GM12878 (cell line): ENCODE data around the gene GALNS. TPM values are rescaled to one million over a fixed set of nuclear protein-coding genes. Genes with fewer than 3 reads are reported as not detected.

Experiments used
- ATAC-seq: fragments of 200-7000 bp; cut with Tn5 transposase; 3 replicates; pipeline ENCODE4 v1.9.1; 2020; ENCODE audit warnings: mild to moderate bottlenecking, moderate library complexity
- BruUV-seq: library from RNA; stranded (reverse); fragments of 400-500 nt; replicated peaks from 2 replicates; lab custom pipeline; 2021; lab: Mats Ljungman, UMichigan
- CTCF ChIA-PET: fragments of 300-600 bp; sonication (Branson Sonifier 250); formaldehyde crosslinking; extraction: SDS; loops from one replicate; lab custom pipeline; 2021; ENCODE audit warnings: inconsistent platforms; lab: Yijun Ruan, JAX
- POLR2A ChIA-PET: fragments of 350-600 bp; formaldehyde crosslinking; extraction: SDS; loops from one replicate; lab custom pipeline; 2021; ENCODE audit warnings: inconsistent platforms; lab: Charles Lee
- RAD21 ChIA-PET: fragments of 300-600 bp; sonication (Branson Sonifier 250); formaldehyde crosslinking; loops from one replicate; lab custom pipeline; 2023; ENCODE audit warnings: antibody characterized with exemption; ENCODE audit not compliant: unreplicated experiment; lab: Charles Lee
- SMC1A ChIA-PET: fragments of 300-600 bp; sonication (Branson Sonifier 250); formaldehyde crosslinking; loops from one replicate; lab custom pipeline; 2023; ENCODE audit not compliant: unreplicated experiment, uncharacterized antibody; lab: Charles Lee
- DNase-seq: peaks from one replicate; pipeline ENCODE4 v3.0.0-alpha.2; 2011; ENCODE audit warnings: low read depth, low spot score
- FAIRE-seq: peaks from 3 replicates; lab custom pipeline; 2011; peaks lifted over from hg19 to GRCh38; lab: Jason Lieb, UNC
- H2AFZ ChIP-seq: 2 replicates; pipeline ENCODE4 v1.6.0; 2011; ENCODE audit warnings: low read depth, low read length, control low read depth; ENCODE audit not compliant: control insufficient read depth
- H3K27ac ChIP-seq: 2 replicates; pipeline ENCODE4 v1.5.1; 2011; ENCODE audit warnings: control low read depth; ENCODE audit not compliant: control insufficient read depth, insufficient read depth
- H3K27me3 ChIP-seq, 2 experiments: replicated peaks in 1 of 2; 2 replicates each; pipeline versions ENCODE4 v1.6.0 to v1.6.1; 2011; ENCODE audit warnings: low read length in 1 of 2; ENCODE audit not compliant: control insufficient read depth in 2 of 2, insufficient read depth in 2 of 2
- H3K36me3 ChIP-seq, 2 experiments: 2 replicates each; pipeline ENCODE4 v1.5.1; 2011; ENCODE audit warnings: low read length in 1 of 2; ENCODE audit not compliant: control insufficient read depth in 2 of 2, insufficient read depth in 2 of 2
- H3K4me1 ChIP-seq: 2 replicates; pipeline ENCODE4 v1.6.1; 2011; ENCODE audit warnings: mild to moderate bottlenecking, low read length, moderate library complexity, mixed read lengths; ENCODE audit not compliant: control insufficient read depth, insufficient read depth
- H3K4me2 ChIP-seq: 2 replicates; pipeline ENCODE4 v1.6.0; 2011; ENCODE audit warnings: control low read depth; ENCODE audit not compliant: control insufficient read depth, insufficient read depth
- H3K4me3 ChIP-seq: fragments of 200-600 bp; sonication (generic); 2 replicates; pipeline ENCODE4 v1.5.1; 2016
- H3K79me2 ChIP-seq: 2 replicates; pipeline ENCODE4 v1.6.0; 2011; ENCODE audit warnings: low read length; ENCODE audit not compliant: control insufficient read depth, insufficient read depth
- H3K9ac ChIP-seq: 2 replicates; pipeline ENCODE4 v1.8.0; 2011; ENCODE audit warnings: low read length, control low read depth, mixed read lengths; ENCODE audit not compliant: control insufficient read depth, insufficient read depth
- H3K9me3 ChIP-seq: replicated peaks from 3 replicates; pipeline ENCODE4 v1.5.1; 2011; ENCODE audit warnings: mild to moderate bottlenecking, low read length; ENCODE audit not compliant: control insufficient read depth, insufficient read depth
- H4K20me1 ChIP-seq: 2 replicates; pipeline ENCODE4 v1.6.0; 2011; ENCODE audit not compliant: control insufficient read depth, insufficient read depth
- ATF3 ChIP-seq: IDR thresholded peaks from 2 replicates; pipeline ENCODE4 v1.6.1; 2011; ENCODE audit warnings: low read depth, mild to moderate bottlenecking, low read length, moderate library complexity, borderline replicate concordance; ENCODE audit errors: extremely low read depth
- ATF7 ChIP-seq: fragments of 450-650 bp; IDR thresholded peaks from 2 replicates; pipeline ENCODE4 v1.6.1; 2016; ENCODE audit warnings: low read depth, mild to moderate bottlenecking
- HDAC2 ChIP-seq: fragments of 200-600 bp; sonication (generic); IDR thresholded peaks from 2 replicates; pipeline ENCODE4 v1.6.1; 2017
- MEF2B ChIP-seq: fragments of 450-650 bp; IDR thresholded peaks from 2 replicates; pipeline ENCODE4 v1.6.1; 2018; ENCODE audit warnings: mild to moderate bottlenecking, moderate library complexity; ENCODE audit not compliant: partially characterized antibody, poor library complexity, severe bottlenecking
- MTA2 ChIP-seq: fragments of 450-650 bp; IDR thresholded peaks from 2 replicates; pipeline ENCODE4 v1.6.1; 2016; ENCODE audit warnings: low read depth, mild to moderate bottlenecking, moderate library complexity
- MYC ChIP-seq: IDR thresholded peaks from 2 replicates; pipeline ENCODE4 v1.6.1; 2011; ENCODE audit warnings: mild to moderate bottlenecking, low read length, moderate library complexity, inconsistent platforms; ENCODE audit not compliant: insufficient read depth, insufficient replicate concordance, insufficient read length, severe bottlenecking
- NR2F1 ChIP-seq: fragments of 450-650 bp; conservative IDR thresholded peaks from 2 replicates; pipeline ENCODE4 v1.6.1; 2017; ENCODE audit warnings: mild to moderate bottlenecking
- STAT3 ChIP-seq: IDR thresholded peaks from 2 replicates; pipeline ENCODE4 v1.6.1; 2011; ENCODE audit warnings: low read depth, low read length, improper control_type of control experiment
- TAF1 ChIP-seq: IDR thresholded peaks from 2 replicates; pipeline ENCODE4 v1.6.1; 2011; ENCODE audit warnings: mild to moderate bottlenecking, low read depth, low read length, borderline replicate concordance
- USF2 ChIP-seq: IDR thresholded peaks from 2 replicates; pipeline ENCODE4 v1.6.1; 2011; ENCODE audit warnings: low read depth, low read length, improper control_type of control experiment, borderline replicate concordance
- ZBTB11 ChIP-seq: fragments of 450-650 bp; formaldehyde crosslinking; IDR thresholded peaks from 2 replicates; pipeline ENCODE4 v1.5.0; 2022; ENCODE audit warnings: mild to moderate bottlenecking, missing genetic modification characterization
- ZNF274 ChIP-seq: IDR thresholded peaks from one replicate; pipeline ENCODE4 v1.8.0; 2011; ENCODE audit not compliant: insufficient read length, insufficient read depth
- ZZZ3 ChIP-seq: IDR thresholded peaks from 2 replicates; pipeline ENCODE4 v1.6.1; 2011; ENCODE audit warnings: low read depth; ENCODE audit not compliant: control insufficient read depth, insufficient read length
- WGBS: methylation state at CpG from one replicate; pipeline ENCODE4 v1.1.6; 2016; ENCODE audit warnings: low lambda C conversion rate; ENCODE audit not compliant: insufficient replicate concordance, insufficient coverage; ENCODE audit errors: missing lambda C conversion rate; 5-methylcytosine and 5-hydroxymethylcytosine counted together
- in situ Hi-C: fragments of 300-500 bp; cut with MboI; formaldehyde crosslinking; loops from 9 replicates; pipeline ENCODE4 v1.14.3; 2018; ENCODE audit warnings: mixed read lengths
- intact Hi-C: fragments of 100-400 bp; cut with micrococcal nuclease; formaldehyde crosslinking; loops from one replicate; pipeline ENCODE4 v1.14.2; 2022; ENCODE audit not compliant: unreplicated experiment
- polyA plus RNA-seq, 11 experiments: library from polyadenylated mRNA; depleted of rRNA in 4 of 11; unstranded in 6 of 11; stranded (reverse) in 5 of 11; fragments of >200 nt; fragmentation: Nextera tagmentation in 4 of 11; fragmentation: Illumina TruSeq in 1 of 11; extraction: Ambion mirVana in 4 of 11; extraction: Trizol in 1 of 11; gene quantifications; 1 replicate in 1 of 11; 2 replicates in 10 of 11; pipeline versions ENCODE4 v1.2.1 to v1.2.3, GENCODE V29; 2011 to 2016; ENCODE audit warnings: inconsistent platforms in 2 of 11, missing spikeins in 2 of 11, low read depth in 1 of 11
- total RNA-seq, 4 experiments: library from RNA; depleted of rRNA in 3 of 4; stranded (reverse); fragments of >200 nt in 3 of 4; fragmentation: Illumina TruSeq in 1 of 4; extraction: Trizol in 1 of 4; gene quantifications; 2 replicates each; pipeline versions ENCODE4 v1.2.1 to v1.2.3, GENCODE V29; 2013 to 2021

Gene GALNS
- total and polyA plus RNA-seq, 10 of the 15 experiments (the other 5 are each of a cell fraction or from before 2014, with no cell fraction given) = 0.37 to 12.4 (median 5.3) TPM

- Histone ChIP-seq H3K4me3 (no peak overlapping the region), H3K9ac (no peak overlapping the region), H3K4me1 (no peaks in the 10 kb centered on the region), H4K20me1 (no peaks in the 10 kb centered on the region), H2AFZ (no peak overlapping the region), H3K27me3 (no peaks in the 10 kb centered on the region), H3K27ac (no peak overlapping the region), H3K79me2 (no peaks in the 10 kb centered on the region), H3K9me3 (no peaks in the 10 kb centered on the region), H3K4me2 (no peak overlapping the region), H3K36me3 (peaks cover 1 to 4% of the 10 kb centered on the region in 2 experiments; a peak in 3 of 4 replicates)
- FAIRE-seq (no peak), DNase-seq (no peak), ATAC-seq (no peak)
- TF ChIP-seq MYC (no peak), HDAC2 (no peak)
- ChIA-PET CTCF (no interaction called here), SMC1A (no interaction called here), POLR2A (no interaction called here), RAD21 (no interaction called here)
- WGBS = 96% methylated on average over 22 of the region's 22 CpGs
- in situ Hi-C loops = no loop called here
- intact Hi-C loops = no loop called here
- no TSS peak for BruUV-seq
Observed at GRCh38 chr16:88895335-88895734, 38.6 kb upstream of the GALNS start.

GRCh38 chr16:88894681-88895300 lies 38.0 kb upstream of the GALNS start:
- Histone ChIP-seq H3K36me3 (peaks cover 1 to 4% of the 10 kb centered on the region in 2 experiments; a peak in 3 of 4 replicates), H4K20me1 (no peaks in the 10 kb centered on the region), H3K4me1 (no peaks in the 10 kb centered on the region), H3K4me2 (no peak overlapping the region), H3K27ac (no peak overlapping the region), H2AFZ (no peak overlapping the region), H3K9me3 (no peaks in the 10 kb centered on the region), H3K79me2 (no peaks in the 10 kb centered on the region), H3K27me3 (no peaks in the 10 kb centered on the region), H3K9ac (no peak overlapping the region), H3K4me3 (no peak overlapping the region)
- RAD21 ChIA-PET = no interaction called here
- no peak for DNase-seq
- in situ Hi-C loops = no loop called here
- intact Hi-C loops = no loop called here
- WGBS = 59% methylated on average over 21 of the region's 21 CpGs
- no TSS peak for BruUV-seq
- no peak for ATAC-seq
- no peak for FAIRE-seq
- SMC1A ChIA-PET = no interaction called here
- CTCF ChIA-PET = no interaction called here
- POLR2A ChIA-PET = no interaction called here
- TF ChIP-seq MTA2 (no peak), STAT3 (no peak), ATF3 (no peak), USF2 (no peak), MEF2B (no peak), ZZZ3 (no peak), ZNF274 (no peak), TAF1 (no peak), ZBTB11 (CRISPR knock-in tag) (no peak), ATF7 (no peak), NR2F1 (no peak)
